ENCODE data around the gene OR6B1. TPM values are rescaled to one million over a fixed set of nuclear protein-coding genes. Genes with fewer than 3 reads are reported as not detected.

Gene OR6B1
- total RNA-seq, 1 experiment from 2014 or later, result not detected

GRCh38 chr7:144032985-144033709 lies 33.0 kb downstream of the OR6B1 start:
- no peak for ATAC-seq
- Mint-ChIP-seq H3K4me3 (no peak overlapping the region), H3K4me1 (peaks cover 5% of the 10 kb centered on the region; the same call in 1 of the 2 replicates), H3K36me3 (no peaks in the 10 kb centered on the region), H3K27me3 (ENCODE audit: low read depth) (no peaks in the 10 kb centered on the region), H3K27ac (no peak overlapping the region), H3K9me3 (no peaks in the 10 kb centered on the region)
- DNase-seq (ENCODE audit: low spot score), result no peak
- TF ChIP-seq RELA (CRISPR knock-in tag; IDR thresholded peaks at IDR 0.05; ENCODE audit: borderline replicate concordance) (no peak), PRDM15 (CRISPR knock-in tag; IDR thresholded peaks at IDR 0.05) (no peak), AFF4 (CRISPR knock-in tag; IDR thresholded peaks at IDR 0.05; ENCODE audit: borderline replicate concordance) (no peak)
- ChIA-PET POLR2A (no interaction called here), CTCF (interaction anchor here (1.0 to 2.2 kb wide), 5 partner anchors 31 to 140 kb away, joined by 3 to 11 read pairs (median 4); partner anchors contain the start of gene TCAF1)

- Mint-ChIP-seq H3K27me3 (ENCODE audit: low read depth) (no peaks in the 10 kb centered on the region), H3K4me3 (no peak overlapping the region), H3K4me1 (peaks cover 5% of the 10 kb centered on the region; the same call in 1 of the 2 replicates), H3K27ac (no peak overlapping the region), H3K36me3 (no peaks in the 10 kb centered on the region), H3K9me3 (no peaks in the 10 kb centered on the region)
- POLR2A ChIA-PET, result no interaction called here
- ATAC-seq, result no peak
- CTCF ChIA-PET, result interaction anchor here (1.0 kb wide), 1 partner anchor 93 kb away, joined by 3 read pairs; no protein-coding TSS in a partner anchor
- no peak for DNase-seq (ENCODE audit: low spot score)
- TF ChIP-seq CDX4 (CRISPR knock-in tag; IDR thresholded peaks at IDR 0.05; ENCODE audit: borderline replicate concordance), result no peak
- TF ChIP-seq SOX15 (CRISPR knock-in tag; IDR thresholded peaks at IDR 0.05), result no peak
- no peak for TF ChIP-seq JUN (CRISPR knock-in tag; IDR thresholded peaks at IDR 0.05)
- no peak for TF ChIP-seq RELA (CRISPR knock-in tag; IDR thresholded peaks at IDR 0.05; ENCODE audit: borderline replicate concordance)
- no peak for TF ChIP-seq ZNF416 (CRISPR knock-in tag; IDR thresholded peaks at IDR 0.05)
- no peak for TF ChIP-seq ATF6 (CRISPR knock-in tag; IDR thresholded peaks at IDR 0.05)
- no peak for TF ChIP-seq ZBTB43 (CRISPR knock-in tag; IDR thresholded peaks at IDR 0.05)
- TF ChIP-seq TP53 (CRISPR knock-in tag; IDR thresholded peaks at IDR 0.05), result no peak
- no peak for TF ChIP-seq ZNF423 (CRISPR knock-in tag; IDR thresholded peaks at IDR 0.05)
- no peak for TF ChIP-seq IRF1 (CRISPR knock-in tag; IDR thresholded peaks at IDR 0.05)
- no peak for TF ChIP-seq ZNF532 (CRISPR knock-in tag; IDR thresholded peaks at IDR 0.05; ENCODE audit: borderline replicate concordance)
- no peak for TF ChIP-seq MXD4 (CRISPR knock-in tag; IDR thresholded peaks at IDR 0.05; ENCODE audit: borderline replicate concordance)
Observed at GRCh38 chr7:144035385-144035784, 35.3 kb downstream of the OR6B1 start.

All from WTC11 (cell line).